ENCODE measurements around the gene HAT1. TPM values are rescaled to one million over a fixed set of nuclear protein-coding genes. Genes with fewer than 3 reads are reported as not detected.
"Not testable (repeated sequence)": the region's sequence is repeated elsewhere in the genome, so short reads cannot be mapped to it uniquely, and the experiment has no call there.

Gene HAT1
- total RNA-seq, 1 donor, result 46.6 TPM

DNA sequence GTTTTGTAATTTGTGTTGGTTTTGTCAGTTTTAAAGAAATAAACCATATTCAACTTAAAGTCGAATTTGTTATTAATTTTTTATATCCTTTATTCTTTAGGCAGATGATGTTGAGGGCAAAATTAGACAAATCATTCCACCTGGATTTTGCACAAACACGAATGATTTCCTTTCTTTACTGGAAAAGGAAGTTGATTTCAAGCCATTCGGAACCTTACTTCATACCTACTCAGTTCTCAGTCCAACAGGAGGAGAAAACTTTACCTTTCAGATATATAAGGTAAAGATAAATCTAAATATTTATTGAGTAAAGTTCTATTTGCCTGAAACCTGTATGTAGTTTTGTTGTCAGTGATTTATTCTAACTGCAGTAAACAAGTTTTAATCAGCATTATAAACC, 43.0 kb downstream of the HAT1 start:
- H3K4me3 ChIP-seq (ENCODE audit: low read depth, low read length), result no peak overlapping the region
- DNase-seq (ENCODE audit: low read depth), result no peak
- TF ChIP-seq, protein P1, sequence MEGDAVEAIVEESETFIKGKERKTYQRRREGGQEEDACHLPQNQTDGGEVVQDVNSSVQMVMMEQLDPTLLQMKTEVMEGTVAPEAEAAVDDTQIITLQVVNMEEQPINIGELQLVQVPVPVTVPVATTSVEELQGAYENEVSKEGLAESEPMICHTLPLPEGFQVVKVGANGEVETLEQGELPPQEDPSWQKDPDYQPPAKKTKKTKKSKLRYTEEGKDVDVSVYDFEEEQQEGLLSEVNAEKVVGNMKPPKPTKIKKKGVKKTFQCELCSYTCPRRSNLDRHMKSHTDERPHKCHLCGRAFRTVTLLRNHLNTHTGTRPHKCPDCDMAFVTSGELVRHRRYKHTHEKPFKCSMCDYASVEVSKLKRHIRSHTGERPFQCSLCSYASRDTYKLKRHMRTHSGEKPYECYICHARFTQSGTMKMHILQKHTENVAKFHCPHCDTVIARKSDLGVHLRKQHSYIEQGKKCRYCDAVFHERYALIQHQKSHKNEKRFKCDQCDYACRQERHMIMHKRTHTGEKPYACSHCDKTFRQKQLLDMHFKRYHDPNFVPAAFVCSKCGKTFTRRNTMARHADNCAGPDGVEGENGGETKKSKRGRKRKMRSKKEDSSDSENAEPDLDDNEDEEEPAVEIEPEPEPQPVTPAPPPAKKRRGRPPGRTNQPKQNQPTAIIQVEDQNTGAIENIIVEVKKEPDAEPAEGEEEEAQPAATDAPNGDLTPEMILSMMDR (IDR thresholded peaks at IDR 0.05; ENCODE audit: insufficient read depth, low read depth, low read length), result no peak

DNA sequence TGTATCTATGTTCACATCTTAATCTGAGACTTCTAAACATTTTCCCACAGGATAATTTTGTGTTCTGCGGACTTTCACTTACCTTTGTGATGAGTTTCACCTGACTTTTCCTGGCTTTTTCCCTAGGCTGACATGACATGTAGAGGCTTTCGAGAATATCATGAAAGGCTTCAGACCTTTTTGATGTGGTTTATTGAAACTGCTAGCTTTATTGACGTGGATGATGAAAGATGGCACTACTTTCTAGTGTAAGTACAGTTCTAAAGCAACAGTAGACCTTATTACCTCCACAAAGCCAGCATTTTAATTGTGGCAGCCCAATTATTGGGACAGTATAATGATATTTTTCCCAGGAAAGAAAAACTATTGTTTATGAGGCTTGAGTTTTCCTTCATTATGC, 43.4 kb downstream of the HAT1 start:
- no peak for DNase-seq (ENCODE audit: low read depth)
- TF ChIP-seq, protein P1 (IDR thresholded peaks at IDR 0.05; ENCODE audit: insufficient read depth, low read depth, low read length), result no peak

DNA sequence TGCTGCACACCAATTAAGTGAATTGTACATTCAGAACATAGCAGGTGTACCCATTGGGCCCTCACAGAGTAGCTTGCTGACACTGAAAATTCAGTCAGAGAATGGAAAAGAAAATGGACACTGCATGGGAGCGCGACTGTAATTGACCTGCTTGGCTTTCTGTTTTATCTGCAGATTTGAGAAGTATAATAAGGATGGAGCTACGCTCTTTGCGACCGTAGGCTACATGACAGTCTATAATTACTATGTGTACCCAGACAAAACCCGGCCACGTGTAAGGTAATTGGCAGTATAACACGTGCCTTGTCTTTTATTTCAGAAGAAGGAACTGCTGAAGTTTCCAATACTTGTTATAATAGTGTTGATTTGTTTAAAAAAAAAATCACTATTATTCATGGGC, 44.0 kb downstream of the HAT1 start:
- TF ChIP-seq, protein P1 (IDR thresholded peaks at IDR 0.05; ENCODE audit: insufficient read depth, low read depth, low read length), result no peak
- no peak for DNase-seq (ENCODE audit: low read depth)
- H3K4me3 ChIP-seq (ENCODE audit: low read depth, low read length), result no peak overlapping the region

More for the DNA sequence above, 43.4 kb downstream of the HAT1 start:
- H3K4me3 ChIP-seq (ENCODE audit: low read depth, low read length), result no peak overlapping the region

DNA sequence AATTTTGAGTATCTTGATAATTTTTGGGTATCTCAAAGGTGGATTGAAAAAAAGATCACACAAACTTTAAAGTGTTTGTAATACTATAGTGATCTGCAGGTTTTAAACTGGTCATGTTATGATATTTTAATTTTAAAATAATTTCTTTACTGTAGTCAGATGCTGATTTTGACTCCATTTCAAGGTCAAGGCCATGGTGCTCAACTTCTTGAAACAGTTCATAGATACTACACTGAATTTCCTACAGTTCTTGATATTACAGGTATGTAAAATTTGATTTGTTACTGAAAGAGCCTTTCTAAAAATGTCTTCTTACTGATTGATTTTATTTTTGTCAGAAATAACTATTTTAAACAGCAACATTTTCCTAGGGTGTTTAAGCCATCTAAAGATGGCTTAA, 44.4 kb downstream of the HAT1 start:
- H3K4me3 ChIP-seq (ENCODE audit: low read depth, low read length), result no peak overlapping the region
- TF ChIP-seq, protein P1 (IDR thresholded peaks at IDR 0.05; ENCODE audit: insufficient read depth, low read depth, low read length), result no peak
- no peak for DNase-seq (ENCODE audit: low read depth)

DNA sequence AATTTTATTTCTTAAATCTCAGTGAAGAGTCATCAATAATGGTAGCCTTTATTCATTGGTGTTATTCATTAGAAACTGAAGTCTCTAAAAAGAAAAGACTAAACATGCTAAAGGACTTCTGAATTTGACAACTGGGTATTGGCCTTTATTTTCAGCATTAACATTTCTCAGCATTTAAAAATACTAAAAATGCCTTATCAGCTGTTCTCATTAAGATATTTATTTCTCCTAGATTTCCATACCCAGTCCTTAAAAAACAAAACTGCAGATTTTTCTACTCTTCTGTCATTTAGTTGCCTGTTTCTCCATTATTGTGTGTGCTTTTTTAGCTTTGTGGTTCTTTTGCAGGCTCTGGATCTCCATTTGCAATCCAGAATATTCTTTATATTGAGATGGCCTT, 46.2 kb downstream of the HAT1 start:
- TF ChIP-seq, protein P1 (IDR thresholded peaks at IDR 0.05; ENCODE audit: insufficient read depth, low read depth, low read length), result no peak
- DNase-seq (ENCODE audit: low read depth), result no peak
- H3K4me3 ChIP-seq (ENCODE audit: low read depth, low read length), result no peak overlapping the region

DNA sequence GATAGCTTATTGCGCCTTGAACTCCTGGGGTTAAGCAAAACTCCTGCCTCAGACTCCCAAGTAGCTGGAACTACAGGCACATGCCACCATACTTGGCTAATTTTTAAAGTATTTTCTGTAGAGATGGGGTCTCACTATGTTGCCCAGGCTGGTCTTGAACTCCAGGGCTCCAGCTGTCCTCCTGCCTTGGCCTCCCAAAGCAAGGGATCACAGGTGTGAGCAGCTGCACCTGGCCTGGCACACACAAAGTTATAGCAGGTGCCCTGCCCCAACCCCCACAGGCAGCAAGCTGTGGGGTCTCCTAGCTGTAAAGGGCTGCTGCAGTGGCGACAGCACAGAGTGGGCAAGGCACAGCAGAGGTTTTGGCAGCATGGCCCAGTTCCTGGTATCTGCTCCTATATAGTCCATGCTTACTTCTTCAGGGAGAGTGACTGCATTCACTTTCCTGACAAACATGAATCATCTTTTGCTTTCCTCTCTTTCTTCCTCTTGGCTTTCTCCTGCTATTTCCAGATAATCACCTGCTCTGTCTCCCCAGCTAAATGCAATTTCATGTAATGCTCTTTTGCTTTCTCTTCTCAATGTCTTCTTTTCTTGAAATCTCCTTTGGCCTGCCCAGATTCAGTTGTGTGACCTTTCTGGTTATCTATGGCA, 50.2 kb downstream of the HAT1 start:
- no peak overlapping the region for H3K4me3 ChIP-seq (ENCODE audit: low read depth, low read length)
- no peak for DNase-seq (ENCODE audit: low read depth)
- TF ChIP-seq, protein P1 (IDR thresholded peaks at IDR 0.05; ENCODE audit: insufficient read depth, low read depth, low read length), result no peak

DNA sequence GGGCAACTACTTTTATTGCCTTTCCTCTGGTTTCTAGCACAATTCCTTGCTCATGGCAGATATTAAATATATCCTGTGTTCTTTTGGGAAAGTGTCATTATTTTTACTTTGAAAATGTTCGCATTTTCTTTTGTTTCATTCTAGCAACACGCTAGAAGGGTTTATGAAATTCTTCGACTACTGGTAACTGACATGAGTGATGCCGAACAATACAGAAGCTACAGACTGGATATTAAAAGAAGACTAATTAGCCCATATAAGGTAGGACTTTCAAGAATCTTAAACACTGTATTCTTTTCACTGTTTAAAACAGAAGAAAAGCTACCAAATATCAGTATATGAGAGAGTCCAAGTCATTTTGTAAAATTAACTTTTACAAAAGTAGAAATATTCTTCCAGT, 56.8 kb downstream of the HAT1 start:
- no peak for DNase-seq (ENCODE audit: low read depth)
- TF ChIP-seq, protein P1 (IDR thresholded peaks at IDR 0.05; ENCODE audit: insufficient read depth, low read depth, low read length), result no peak
- no peak overlapping the region for H3K4me3 ChIP-seq (ENCODE audit: low read depth, low read length)

DNA sequence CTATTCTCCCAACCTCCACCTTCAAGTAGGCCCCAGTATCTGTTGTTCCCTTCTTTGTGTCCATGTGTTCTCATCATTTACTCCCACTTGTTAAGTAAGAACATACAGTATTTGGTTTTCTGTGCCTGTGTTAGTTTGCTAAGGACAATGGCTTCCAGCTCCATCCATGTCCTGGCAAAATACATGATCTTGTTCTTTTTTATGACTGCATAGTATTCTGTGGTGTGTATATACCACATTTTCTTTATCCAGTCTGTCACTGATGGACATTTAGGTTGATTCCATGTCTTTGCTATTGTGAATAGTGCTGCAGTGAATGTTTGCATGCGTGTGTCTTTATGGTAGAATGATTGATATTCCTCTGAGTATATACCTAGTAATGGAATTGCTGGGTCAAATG, 61.7 kb downstream of the HAT1 start:
- not testable (repeated sequence) for DNase-seq (ENCODE audit: low read depth)

More for the DNA sequence above, 61.7 kb downstream of the HAT1 start:
- H3K4me3 ChIP-seq (ENCODE audit: low read depth, low read length), result not testable (repeated sequence)
